GM19372 (cell line): Measurements from ENCODE around the gene FADS1.

ENCODE experiments used
- ATAC-seq: cut with Tn5 transposase; IDR thresholded peaks from one replicate; pipeline ENCODE4 v1.9.1; 2021; ENCODE audit warnings: mild to moderate bottlenecking, low read depth, moderate library complexity; ENCODE audit not compliant: unreplicated experiment

FADS1 gene

GRCh38 chr11:61828629-61829407, 12.0 kb upstream of the FADS1 start:
- ATAC-seq: no peak

DNA sequence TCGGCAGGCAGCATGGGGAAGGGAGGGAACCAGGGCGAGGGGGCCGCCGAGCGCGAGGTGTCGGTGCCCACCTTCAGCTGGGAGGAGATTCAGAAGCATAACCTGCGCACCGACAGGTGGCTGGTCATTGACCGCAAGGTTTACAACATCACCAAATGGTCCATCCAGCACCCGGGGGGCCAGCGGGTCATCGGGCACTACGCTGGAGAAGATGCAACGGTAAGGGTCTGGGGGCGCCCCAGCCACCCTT, 11.5 kb upstream of the FADS1 start:
- ATAC-seq: no peak

DNA sequence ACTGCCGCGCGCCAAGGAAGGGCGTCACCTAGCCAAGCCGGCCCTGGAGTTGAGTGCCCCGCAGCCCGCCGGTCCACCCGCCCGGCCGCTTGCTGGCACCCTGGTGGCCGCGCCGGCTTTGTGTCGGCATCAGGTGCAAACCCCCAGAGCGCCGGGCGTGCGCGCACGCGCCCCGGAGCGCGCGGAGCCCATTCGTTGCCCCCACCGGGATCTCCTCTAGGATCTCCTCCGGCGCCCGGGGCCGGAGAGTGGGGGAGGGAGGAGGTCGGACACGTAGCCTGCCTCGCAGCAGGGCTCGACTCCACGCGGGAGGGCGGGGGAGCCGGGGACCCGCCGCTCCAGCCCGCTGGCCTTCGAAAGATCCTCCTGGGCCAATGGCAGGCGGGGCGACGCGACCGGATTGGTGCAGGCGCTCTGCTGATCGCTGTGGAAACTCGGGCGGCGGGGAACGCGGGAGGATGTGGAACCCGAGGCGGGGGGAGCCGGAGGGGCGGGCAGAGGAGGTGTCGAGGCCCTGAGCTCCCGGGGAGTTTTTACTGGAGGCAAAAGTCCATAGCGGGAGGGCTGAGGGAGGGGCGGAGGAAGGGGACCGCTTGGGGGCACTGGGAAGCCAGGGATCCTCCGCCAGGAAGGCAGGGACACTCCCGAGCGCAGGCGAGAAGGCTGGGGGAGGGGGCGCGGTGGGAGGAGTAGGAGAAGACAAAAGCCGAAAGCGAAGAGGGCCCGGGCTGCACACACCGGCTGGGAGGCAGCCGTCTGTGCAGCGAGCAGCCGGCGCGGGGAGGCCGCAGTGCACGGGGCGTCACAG, 11.0 kb upstream of the FADS1 start, which contains the start of gene FADS2:
Gene FADS2, plus strand, starts transcription at position 730 of the 808 bp plus-strand sequence. CDS start 91 bp downstream, outside the sequence.
- peak; percentile 69 for ATAC-seq

- no peak for ATAC-seq
Measured at GRCh38 chr11:61826930-61827570, 10.2 kb upstream of the FADS1 start.

DNA sequence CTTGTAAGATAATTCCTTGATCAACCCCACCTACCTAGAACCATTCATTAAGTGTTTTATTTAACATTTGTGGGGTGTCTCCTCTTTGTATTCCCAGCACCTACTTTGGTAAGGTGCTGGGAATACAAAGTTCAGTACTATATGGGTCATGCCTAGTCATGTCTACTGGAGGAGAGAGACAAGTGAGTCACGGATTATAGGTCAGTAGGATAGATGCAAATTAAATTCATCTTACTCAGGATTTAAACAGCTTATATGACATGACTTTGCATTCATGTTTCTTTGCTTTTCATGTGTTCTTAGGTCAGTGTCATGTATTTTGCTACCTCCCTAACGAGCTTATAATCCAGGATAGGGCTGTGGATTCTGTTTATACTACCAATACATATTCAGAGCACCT, 3.4 kb upstream of the FADS1 start:
- no peak for ATAC-seq

DNA sequence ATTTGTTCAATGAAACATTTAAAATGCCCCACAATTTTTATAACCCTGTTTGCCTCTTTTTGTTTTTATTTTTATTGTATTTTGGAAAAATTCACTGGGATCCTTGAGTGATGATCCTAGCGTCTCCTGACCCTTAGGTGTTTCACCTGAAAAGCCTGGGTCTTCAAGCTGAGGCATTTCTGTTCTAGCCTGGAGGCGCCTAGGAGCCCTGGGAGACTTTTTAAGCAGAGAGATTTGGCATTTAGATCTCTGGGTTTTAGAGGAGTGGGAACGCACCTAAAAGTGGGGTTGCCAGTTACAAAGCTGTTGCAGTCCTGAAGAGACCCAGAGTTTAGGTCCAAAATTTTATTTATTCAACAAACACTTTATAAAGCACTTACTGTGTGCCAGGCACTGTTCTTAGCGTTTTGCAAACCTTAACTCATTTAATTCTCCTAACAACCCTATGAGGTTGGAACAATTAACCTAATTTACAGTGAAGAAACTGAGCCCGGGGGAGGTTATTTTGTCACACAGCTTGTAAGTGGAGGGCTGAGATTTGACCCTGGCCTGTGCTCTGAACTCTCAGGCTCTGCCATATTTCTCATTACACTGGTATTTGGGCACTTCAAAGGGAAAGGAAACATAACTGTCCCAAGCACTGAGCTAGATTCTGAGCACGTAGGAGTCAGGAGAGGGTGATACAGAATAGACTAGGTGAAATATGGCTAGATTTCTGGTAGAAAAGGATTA, 834 bp upstream of the FADS1 start:
- ATAC-seq: no peak

DNA sequence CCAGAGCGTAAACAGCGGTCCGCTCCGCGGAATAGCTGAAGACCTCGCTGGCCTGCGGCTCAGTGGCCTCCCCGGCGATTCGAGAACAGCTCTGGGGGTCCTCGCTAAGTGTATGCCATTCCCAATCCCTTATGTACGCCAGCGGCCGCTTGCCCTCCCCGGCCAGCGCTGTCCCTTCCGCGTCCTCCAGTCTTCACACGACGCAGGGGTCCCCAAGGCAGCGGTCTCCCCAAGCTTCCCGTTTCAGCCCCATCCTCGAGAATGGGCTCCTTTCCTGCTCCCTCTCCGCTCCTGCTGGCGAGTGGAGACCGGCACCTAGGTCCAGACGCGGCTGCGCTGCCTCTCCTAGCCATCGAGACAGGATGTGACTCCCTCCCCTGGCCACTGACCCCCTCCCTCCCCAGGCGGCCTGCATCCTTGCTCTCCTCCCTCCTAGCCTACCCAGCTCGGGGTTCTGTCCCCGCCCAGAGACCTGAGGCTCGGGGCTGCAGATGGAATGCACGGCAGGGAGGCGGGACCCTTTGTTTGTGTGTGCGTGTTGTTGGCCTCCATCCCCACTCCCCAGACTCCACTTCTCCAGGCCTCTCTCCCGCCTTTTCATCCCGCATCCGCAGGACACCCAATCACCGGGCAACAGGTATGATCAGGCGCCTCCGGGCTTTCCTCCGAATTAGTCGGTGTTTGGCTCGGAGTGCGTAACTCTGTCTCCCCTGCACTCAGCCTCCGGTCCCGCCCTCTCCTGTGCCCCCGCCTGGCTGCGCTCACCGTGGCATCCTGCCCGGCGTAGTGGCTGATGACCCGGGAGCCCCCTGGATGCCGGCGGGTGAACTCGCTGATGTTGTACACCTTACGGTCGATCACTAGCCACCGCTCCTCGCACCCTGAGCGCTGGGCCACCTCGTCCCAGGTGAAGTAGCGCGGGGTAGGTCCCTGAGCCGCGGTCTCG, 740 bp downstream of the FADS1 start:
- no peak for ATAC-seq

- ATAC-seq: peak; percentile 61
Measured at GRCh38 chr11:61814958-61815789, 1.6 kb downstream of the FADS1 start.

DNA sequence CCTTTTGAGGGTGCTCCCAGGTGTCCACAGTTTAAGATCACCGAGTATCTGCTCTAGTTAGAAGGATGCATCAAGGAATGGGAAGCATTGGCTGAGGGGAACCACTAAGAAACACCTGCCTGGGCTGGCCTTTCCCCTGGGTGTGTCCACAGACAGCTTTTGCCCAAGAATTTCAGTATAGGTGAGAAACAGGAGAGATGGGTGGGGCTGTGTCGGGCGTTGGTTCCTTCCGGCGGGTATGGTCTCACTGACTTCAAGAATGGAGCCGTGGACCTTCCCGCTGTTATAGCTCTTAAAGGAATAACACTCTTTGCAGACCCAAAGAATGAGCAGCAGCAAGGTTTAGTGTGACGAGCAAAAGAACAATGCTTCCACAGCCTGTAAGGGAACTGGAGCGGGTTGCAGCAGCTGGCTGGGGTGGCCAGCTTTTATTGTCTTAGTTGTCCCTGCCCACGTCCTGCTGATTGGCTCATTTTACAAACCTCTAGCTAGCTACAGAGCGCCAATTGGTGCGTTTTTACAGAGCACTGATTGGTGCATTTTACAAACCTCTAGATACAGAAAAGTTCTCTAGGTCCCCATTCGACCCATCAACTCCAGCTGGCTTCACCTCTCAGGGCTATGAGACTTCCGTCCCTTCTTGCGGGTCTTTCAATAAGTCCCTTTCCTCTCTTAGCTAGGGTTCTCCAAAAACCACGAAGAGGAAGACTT, 2.4 kb downstream of the FADS1 start:
- ATAC-seq: no peak

GRCh38 chr11:61812736-61813411, 3.9 kb downstream of the FADS1 start:
- ATAC-seq: no peak

DNA sequence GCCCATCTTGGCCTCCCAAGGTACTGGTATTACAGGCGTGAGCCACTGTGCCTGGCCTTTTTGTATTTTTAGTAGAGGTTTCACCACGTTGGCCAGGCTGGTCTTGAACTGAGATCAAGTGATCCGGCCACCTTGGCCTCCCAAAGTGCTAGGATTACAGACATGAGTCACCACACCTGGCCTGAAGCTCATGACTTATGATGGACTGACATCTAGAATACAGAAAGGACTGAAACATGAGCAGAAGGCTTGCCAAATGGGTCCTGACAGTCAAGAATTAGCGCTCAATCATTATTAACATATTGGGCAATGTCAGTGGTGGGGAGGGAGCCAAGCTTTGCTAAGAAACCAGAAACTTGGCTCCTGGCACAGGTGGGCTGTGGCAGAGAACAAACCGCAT, 5.0 kb downstream of the FADS1 start:
- ATAC-seq: no peak

DNA sequence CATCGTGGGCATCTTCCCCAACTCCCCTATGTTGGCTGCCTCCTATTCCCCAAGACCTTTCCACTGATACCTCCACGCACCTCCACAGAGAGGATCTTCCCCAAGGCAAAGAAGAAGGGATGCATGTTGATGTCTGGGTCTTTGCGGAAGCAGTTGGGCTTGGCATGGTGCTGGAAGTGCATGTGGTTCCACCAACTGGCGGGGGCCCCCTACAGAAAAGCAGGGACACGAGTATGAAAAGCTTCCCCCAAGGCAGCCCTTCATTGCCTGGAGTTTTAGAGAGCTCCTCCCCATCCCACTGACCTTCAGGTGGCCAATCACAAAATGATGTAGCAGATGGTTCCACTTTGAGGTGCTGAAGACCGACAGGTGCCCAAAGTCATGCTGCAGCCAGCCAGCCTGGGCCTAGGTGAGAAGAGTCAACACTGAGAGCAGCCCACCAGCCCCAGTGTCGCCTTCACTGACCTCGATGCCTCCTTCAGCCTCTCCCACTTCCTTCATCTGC, 6.1 kb downstream of the FADS1 start:
- ATAC-seq: no peak

DNA sequence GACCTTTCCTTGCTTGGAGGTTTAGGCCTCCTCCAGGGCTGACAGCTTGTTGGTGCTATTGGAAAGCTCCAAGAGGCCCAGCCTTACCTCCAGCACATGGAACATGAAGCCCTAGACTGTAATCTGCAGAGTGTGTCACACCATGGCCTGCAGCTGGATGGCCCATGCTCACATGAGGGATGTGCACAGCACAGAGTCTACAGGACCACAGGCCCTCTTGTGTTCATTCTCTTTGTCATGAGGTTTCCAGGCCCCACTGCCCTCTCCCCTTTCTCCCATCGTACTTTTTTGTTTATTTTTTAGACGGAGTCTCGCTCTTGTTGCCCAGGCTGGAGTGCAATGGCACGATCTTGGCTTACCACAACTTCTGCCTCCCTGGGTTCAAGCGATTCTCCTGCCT, 10.0 kb downstream of the FADS1 start:
- no peak for ATAC-seq

- no peak for ATAC-seq
Measured at GRCh38 chr11:61805146-61805545, 11.7 kb downstream of the FADS1 start.

- no peak for ATAC-seq
Measured at GRCh38 chr11:61803889-61804647, 12.7 kb downstream of the FADS1 start.

GRCh38 chr11:61802605-61803004, 14.2 kb downstream of the FADS1 start:
- ATAC-seq: no peak
